ENCODE results near the gene LARP7.

Gene LARP7

DNA sequence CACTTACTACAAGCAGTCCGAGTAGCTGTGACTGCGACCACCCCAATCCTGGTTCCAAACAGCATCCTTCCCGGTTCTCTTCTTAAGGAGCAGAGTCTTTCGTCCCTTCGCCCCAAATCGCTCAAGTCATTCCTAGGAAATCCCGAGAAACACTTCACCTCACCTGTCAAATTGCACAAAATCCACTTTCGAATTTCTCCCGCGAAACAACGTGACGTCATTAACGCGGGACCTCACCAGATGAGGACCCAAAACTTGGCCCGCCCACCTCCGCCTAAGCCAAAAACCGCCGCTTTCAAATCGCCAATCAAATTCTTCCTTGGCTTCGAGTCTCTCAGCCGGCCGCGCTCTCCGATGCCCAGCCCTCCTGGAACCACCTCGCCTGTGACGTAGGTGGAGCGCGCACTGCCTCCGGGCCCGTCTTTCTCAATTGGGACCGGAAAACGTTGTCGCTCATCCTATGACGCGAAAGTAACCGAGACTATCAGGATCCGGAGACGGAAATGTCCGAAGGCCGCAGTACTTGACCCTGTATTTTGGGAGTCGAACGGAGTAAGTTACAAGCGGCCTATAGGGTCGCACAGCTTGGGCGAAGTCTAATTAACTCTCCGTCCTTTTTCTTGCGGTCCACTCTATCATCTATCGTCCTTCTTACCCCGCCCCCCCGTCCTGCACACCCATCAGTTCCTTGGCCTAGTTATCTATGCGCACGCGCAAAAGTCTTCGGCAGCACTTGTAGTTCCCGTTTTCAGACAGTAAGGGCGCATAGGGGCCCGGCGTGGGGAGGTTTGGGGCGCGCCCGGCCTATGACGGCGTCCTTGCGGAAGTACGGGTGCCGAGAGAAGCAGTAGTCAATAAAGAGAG lies at the start of gene LARP7, which contains the start of gene ZGRF1 (continued):
- TF ChIP-seq GLIS2 (tag by site-specific recombination; IDR thresholded peaks at IDR 0.05) (no peak), ZNF175 (tag by site-specific recombination; IDR thresholded peaks at IDR 0.05) (no peak), ZNF2 (tag by site-specific recombination; IDR thresholded peaks at IDR 0.05) (peak; percentile 19; the same call in 1 of the 2 replicates), KLF7 (tag by site-specific recombination; IDR thresholded peaks at IDR 0.05; ENCODE audit: borderline replicate concordance) (no peak), MEIS1 (CRISPR knock-in tag; IDR thresholded peaks at IDR 0.05; ENCODE audit: borderline replicate concordance) (no peak), ZNF354C (tag by site-specific recombination; IDR thresholded peaks at IDR 0.05; ENCODE audit: borderline replicate concordance, low read depth) (no peak), ZNF426 (tag by site-specific recombination; IDR thresholded peaks at IDR 0.05) (no peak), ZNF600 (tag by site-specific recombination; IDR thresholded peaks at IDR 0.05) (peak; percentile 70), ZNF621 (tag by site-specific recombination; IDR thresholded peaks at IDR 0.05) (no peak), BCL11B (tag by site-specific recombination; IDR thresholded peaks at IDR 0.05; ENCODE audit: low read depth) (0 out of 2 replicates have a peak, but pooled peaks have one; percentile 23), ZNF155 (tag by site-specific recombination; IDR thresholded peaks at IDR 0.05) (no peak), ZNF121 (tag by site-specific recombination; IDR thresholded peaks at IDR 0.05) (0 out of 2 replicates have a peak, but pooled peaks have one; percentile 16), ZNF830 (tag by site-specific recombination; IDR thresholded peaks at IDR 0.05; ENCODE audit: low read depth) (no peak), EGR2 (tag by site-specific recombination; IDR thresholded peaks at IDR 0.05; ENCODE audit: low read depth) (peak; percentile 47), ZNF239 (tag by site-specific recombination; IDR thresholded peaks at IDR 0.05) (no peak), ZNF558 (tag by site-specific recombination; IDR thresholded peaks at IDR 0.05) (no peak), ZNF596 (tag by site-specific recombination; IDR thresholded peaks at IDR 0.05) (no peak), ZNF785 (tag by site-specific recombination; IDR thresholded peaks at IDR 0.05) (no peak), ZIC2 (tag by site-specific recombination; IDR thresholded peaks at IDR 0.05) (no peak), ZNF214 (tag by site-specific recombination; IDR thresholded peaks at IDR 0.05; ENCODE audit: borderline replicate concordance) (no peak), ZNF132 (tag by site-specific recombination; IDR thresholded peaks at IDR 0.05; ENCODE audit: borderline replicate concordance) (no peak)
- TF ChIP-seq, protein P1, sequence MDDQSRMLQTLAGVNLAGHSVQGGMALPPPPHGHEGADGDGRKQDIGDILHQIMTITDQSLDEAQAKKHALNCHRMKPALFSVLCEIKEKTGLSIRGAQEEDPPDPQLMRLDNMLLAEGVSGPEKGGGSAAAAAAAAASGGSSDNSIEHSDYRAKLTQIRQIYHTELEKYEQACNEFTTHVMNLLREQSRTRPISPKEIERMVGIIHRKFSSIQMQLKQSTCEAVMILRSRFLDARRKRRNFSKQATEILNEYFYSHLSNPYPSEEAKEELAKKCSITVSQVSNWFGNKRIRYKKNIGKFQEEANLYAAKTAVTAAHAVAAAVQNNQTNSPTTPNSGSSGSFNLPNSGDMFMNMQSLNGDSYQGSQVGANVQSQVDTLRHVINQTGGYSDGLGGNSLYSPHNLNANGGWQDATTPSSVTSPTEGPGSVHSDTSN (CRISPR knock-in tag; IDR thresholded peaks at IDR 0.05) = no peak
- TF ChIP-seq, protein P2, sequence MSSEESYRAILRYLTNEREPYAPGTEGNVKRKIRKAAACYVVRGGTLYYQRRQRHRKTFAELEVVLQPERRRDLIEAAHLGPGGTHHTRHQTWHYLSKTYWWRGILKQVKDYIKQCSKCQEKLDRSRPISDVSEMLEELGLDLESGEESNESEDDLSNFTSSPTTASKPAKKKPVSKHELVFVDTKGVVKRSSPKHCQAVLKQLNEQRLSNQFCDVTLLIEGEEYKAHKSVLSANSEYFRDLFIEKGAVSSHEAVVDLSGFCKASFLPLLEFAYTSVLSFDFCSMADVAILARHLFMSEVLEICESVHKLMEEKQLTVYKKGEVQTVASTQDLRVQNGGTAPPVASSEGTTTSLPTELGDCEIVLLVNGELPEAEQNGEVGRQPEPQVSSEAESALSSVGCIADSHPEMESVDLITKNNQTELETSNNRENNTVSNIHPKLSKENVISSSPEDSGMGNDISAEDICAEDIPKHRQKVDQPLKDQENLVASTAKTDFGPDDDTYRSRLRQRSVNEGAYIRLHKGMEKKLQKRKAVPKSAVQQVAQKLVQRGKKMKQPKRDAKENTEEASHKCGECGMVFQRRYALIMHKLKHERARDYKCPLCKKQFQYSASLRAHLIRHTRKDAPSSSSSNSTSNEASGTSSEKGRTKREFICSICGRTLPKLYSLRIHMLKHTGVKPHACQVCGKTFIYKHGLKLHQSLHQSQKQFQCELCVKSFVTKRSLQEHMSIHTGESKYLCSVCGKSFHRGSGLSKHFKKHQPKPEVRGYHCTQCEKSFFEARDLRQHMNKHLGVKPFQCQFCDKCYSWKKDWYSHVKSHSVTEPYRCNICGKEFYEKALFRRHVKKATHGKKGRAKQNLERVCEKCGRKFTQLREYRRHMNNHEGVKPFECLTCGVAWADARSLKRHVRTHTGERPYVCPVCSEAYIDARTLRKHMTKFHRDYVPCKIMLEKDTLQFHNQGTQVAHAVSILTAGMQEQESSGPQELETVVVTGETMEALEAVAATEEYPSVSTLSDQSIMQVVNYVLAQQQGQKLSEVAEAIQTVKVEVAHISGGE (tag by site-specific recombination; conservative IDR thresholded peaks at IDR 0.05; ENCODE audit: low read depth) = peak; percentile 45; the same call in 1 of the 2 replicates
- TF ChIP-seq, protein P3, sequence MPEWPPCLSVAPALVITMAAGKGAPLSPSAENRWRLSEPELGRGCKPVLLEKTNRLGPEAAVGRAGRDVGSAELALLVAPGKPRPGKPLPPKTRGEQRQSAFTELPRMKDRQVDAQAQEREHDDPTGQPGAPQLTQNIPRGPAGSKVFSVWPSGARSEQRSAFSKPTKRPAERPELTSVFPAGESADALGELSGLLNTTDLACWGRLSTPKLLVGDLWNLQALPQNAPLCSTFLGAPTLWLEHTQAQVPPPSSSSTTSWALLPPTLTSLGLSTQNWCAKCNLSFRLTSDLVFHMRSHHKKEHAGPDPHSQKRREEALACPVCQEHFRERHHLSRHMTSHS (tag by site-specific recombination; IDR thresholded peaks at IDR 0.05) = no peak
- TF ChIP-seq, protein P4, sequence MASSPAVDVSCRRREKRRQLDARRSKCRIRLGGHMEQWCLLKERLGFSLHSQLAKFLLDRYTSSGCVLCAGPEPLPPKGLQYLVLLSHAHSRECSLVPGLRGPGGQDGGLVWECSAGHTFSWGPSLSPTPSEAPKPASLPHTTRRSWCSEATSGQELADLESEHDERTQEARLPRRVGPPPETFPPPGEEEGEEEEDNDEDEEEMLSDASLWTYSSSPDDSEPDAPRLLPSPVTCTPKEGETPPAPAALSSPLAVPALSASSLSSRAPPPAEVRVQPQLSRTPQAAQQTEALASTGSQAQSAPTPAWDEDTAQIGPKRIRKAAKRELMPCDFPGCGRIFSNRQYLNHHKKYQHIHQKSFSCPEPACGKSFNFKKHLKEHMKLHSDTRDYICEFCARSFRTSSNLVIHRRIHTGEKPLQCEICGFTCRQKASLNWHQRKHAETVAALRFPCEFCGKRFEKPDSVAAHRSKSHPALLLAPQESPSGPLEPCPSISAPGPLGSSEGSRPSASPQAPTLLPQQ (tag by site-specific recombination; IDR thresholded peaks at IDR 0.05) = no peak; the same call in 1 of the 2 replicates
- TF ChIP-seq, protein P5, sequence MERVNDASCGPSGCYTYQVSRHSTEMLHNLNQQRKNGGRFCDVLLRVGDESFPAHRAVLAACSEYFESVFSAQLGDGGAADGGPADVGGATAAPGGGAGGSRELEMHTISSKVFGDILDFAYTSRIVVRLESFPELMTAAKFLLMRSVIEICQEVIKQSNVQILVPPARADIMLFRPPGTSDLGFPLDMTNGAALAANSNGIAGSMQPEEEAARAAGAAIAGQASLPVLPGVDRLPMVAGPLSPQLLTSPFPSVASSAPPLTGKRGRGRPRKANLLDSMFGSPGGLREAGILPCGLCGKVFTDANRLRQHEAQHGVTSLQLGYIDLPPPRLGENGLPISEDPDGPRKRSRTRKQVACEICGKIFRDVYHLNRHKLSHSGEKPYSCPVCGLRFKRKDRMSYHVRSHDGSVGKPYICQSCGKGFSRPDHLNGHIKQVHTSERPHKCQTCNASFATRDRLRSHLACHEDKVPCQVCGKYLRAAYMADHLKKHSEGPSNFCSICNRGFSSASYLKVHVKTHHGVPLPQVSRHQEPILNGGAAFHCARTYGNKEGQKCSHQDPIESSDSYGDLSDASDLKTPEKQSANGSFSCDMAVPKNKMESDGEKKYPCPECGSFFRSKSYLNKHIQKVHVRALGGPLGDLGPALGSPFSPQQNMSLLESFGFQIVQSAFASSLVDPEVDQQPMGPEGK (tag by site-specific recombination; IDR thresholded peaks at IDR 0.05) = peak; percentile 78
- TF ChIP-seq, protein P6, sequence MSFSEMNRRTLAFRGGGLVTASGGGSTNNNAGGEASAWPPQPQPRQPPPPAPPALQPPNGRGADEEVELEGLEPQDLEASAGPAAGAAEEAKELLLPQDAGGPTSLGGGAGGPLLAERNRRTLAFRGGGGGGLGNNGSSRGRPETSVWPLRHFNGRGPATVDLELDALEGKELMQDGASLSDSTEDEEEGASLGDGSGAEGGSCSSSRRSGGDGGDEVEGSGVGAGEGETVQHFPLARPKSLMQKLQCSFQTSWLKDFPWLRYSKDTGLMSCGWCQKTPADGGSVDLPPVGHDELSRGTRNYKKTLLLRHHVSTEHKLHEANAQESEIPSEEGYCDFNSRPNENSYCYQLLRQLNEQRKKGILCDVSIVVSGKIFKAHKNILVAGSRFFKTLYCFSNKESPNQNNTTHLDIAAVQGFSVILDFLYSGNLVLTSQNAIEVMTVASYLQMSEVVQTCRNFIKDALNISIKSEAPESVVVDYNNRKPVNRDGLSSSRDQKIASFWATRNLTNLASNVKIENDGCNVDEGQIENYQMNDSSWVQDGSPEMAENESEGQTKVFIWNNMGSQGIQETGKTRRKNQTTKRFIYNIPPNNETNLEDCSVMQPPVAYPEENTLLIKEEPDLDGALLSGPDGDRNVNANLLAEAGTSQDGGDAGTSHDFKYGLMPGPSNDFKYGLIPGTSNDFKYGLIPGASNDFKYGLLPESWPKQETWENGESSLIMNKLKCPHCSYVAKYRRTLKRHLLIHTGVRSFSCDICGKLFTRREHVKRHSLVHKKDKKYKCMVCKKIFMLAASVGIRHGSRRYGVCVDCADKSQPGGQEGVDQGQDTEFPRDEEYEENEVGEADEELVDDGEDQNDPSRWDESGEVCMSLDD (tag by site-specific recombination; IDR thresholded peaks at IDR 0.05) = peak; percentile 80

All from HEK293 (cell line).